ENCODE results near the gene PREX1. TPM values are rescaled to one million over a fixed set of nuclear protein-coding genes. Genes with fewer than 3 reads are reported as not detected.
"Not testable (repeated sequence)": the region's sequence is repeated elsewhere in the genome, so short reads cannot be mapped to it uniquely, and the experiment has no call there.

The PREX1 gene
- total RNA-seq, 1 donor from 2014 or later = 17.7 TPM

DNA sequence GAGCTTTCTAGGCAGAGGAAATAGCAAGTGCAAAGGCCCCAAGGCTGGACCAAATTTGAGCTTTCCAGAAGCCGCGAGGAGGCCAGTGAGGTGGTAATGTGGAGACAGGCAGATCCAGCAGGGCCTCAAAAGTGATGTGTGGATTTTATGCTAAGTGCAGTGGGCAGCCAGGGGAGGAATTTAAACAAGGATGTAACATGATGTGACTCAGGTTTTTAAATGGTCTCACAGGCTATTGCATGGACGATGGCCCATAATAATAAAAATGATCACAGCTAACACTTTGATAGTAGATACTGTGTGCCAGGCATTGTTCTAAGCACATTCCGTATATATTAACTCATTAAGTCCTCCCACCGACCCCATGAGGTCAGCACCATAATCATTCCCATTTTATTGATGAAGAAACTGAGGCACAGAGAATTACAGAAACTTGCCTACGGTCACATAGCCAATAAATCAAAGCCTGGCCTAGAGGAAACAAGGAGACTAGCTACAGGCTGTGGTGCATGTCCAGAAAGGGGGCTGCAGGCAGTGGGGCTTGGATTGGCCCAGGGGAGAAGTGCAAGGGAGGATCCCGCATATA, 18.0 kb upstream of the PREX1 start:
- Histone ChIP-seq H3K4me3 (no peak overlapping the region), H3K9me3 (no peaks in the 10 kb centered on the region), H3K4me1 (no peaks in the 10 kb centered on the region), H3K27me3 (no peaks in the 10 kb centered on the region), H3K27ac (no peak overlapping the region), H3K36me3 (no peaks in the 10 kb centered on the region)
- no peak for DNase-seq (ENCODE audit: extremely low spot score in 2 of 2)
- intact Hi-C loops (cut with DNase I) = no loop called here
- TF ChIP-seq POLR2AphosphoS5 (IDR thresholded peaks at IDR 0.05; ENCODE audit: insufficient read depth in 1 of 2, low read depth in 1 of 2) = no peak
- no peak for TF ChIP-seq CTCF (IDR thresholded peaks at IDR 0.05)
- TF ChIP-seq POLR2A (IDR thresholded peaks at IDR 0.05) = no peak

DNA sequence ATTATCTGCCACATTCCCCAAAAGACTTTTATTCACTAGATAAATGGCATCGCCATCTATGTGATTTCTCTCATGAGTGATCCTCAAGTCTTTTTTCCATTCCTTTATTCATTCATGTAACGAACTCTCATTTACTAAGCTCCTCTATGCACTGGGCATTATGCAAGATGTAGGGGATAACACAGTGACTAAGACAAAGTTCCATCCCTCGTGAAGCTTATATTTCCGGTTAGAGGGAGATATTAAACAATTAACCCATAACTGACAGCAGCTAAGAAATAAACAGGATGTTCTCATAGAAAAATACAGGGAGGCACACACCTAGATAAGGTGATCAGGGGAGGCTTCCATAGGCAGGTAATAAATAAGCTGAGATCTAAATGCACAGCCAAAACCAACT, 17.2 kb upstream of the PREX1 start:
- H3K36me3 ChIP-seq = no peaks in the 10 kb centered on the region
- H3K4me1 ChIP-seq = no peaks in the 10 kb centered on the region
- no peaks in the 10 kb centered on the region for H3K9me3 ChIP-seq
- DNase-seq (ENCODE audit: extremely low spot score in 2 of 2) = no peak
- H3K27me3 ChIP-seq = no peaks in the 10 kb centered on the region
- H3K27ac ChIP-seq = no peak overlapping the region
- intact Hi-C loops (cut with DNase I) = no loop called here
- no peak overlapping the region for H3K4me3 ChIP-seq
- no peak for TF ChIP-seq POLR2AphosphoS5 (IDR thresholded peaks at IDR 0.05; ENCODE audit: insufficient read depth in 1 of 2, low read depth in 1 of 2)
- no peak for TF ChIP-seq CTCF (IDR thresholded peaks at IDR 0.05)
- TF ChIP-seq POLR2A (IDR thresholded peaks at IDR 0.05) = no peak

DNA sequence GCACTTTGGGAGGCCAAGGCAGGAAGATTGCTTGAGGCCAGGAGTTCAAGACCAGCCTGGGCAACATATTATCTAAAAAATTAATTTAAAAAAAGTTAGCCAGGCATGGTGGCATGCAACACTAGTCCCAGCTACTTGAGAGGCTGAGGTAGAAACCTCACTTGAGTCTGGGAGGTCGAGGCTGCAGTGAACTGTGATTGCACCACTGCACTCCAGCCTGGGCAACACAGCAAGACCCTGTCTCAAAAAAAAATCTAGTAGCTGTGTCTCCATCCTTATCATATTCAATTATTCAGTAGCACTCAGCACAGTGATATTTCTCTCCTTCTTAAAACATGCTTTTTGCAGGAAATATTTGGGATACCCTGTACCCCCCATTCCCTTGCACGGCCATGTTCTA, 16.1 kb upstream of the PREX1 start:
- H3K4me1 ChIP-seq; H3K36me3 ChIP-seq; H3K4me3 ChIP-seq; DNase-seq (ENCODE audit: extremely low spot score in 2 of 2); H3K27me3 ChIP-seq; H3K27ac ChIP-seq; H3K9me3 ChIP-seq; intact Hi-C loops (cut with DNase I): not testable (repeated sequence)

DNA sequence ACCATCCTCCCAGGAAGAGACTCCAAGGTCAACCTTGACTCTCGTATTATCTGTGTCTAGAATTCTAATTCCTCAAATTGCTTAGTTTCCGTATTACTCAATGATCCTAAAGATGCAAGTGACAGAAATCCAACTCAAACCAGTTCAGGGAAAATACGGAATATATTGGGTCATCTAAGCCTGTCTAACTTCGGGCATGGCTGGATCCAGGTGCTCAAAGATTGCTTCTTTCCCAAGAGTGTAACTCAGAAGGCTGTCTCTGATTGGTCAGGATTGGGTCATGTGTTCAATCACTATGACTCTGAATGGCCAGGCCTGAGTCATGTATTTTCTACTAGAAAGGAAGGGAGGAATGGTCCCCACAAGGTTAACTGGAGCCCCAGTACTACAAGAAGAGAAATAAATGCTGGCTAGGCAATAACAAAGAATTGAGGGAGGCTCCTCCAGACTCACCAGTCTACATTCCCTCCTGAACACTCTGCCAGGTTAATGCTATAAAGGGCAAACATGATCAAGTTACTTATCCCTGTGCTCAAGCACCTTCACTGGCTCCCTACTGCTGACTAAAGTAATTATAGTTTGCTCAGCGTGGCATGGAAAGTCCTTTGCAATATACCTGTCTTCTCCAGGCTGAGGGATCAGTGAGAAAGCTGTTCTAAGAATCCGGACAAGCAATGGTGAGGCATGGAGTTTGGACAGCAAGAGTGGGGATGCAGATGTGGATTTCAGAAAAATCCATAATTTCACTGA, 15.4 kb upstream of the PREX1 start:
- no peaks in the 10 kb centered on the region for H3K9me3 ChIP-seq
- intact Hi-C loops (cut with DNase I) = no loop called here
- H3K36me3 ChIP-seq = no peaks in the 10 kb centered on the region
- no peaks in the 10 kb centered on the region for H3K4me1 ChIP-seq
- no peaks in the 10 kb centered on the region for H3K27me3 ChIP-seq
- no peak overlapping the region for H3K4me3 ChIP-seq
- no peak for TF ChIP-seq CTCF (IDR thresholded peaks at IDR 0.05)
- TF ChIP-seq POLR2A (IDR thresholded peaks at IDR 0.05) = no peak
- no peak for TF ChIP-seq POLR2AphosphoS5 (IDR thresholded peaks at IDR 0.05; ENCODE audit: insufficient read depth in 1 of 2, low read depth in 1 of 2)
- no peak overlapping the region for H3K27ac ChIP-seq
- DNase-seq (ENCODE audit: extremely low spot score in 2 of 2) = no peak

GRCh38 chr20:48841875-48842529, 14.2 kb upstream of the PREX1 start:
- no peaks in the 10 kb centered on the region for H3K9me3 ChIP-seq
- no peaks in the 10 kb centered on the region for H3K36me3 ChIP-seq
- no peak overlapping the region for H3K4me3 ChIP-seq
- H3K27ac ChIP-seq = no peak overlapping the region
- TF ChIP-seq POLR2A (IDR thresholded peaks at IDR 0.05) = no peak
- TF ChIP-seq POLR2AphosphoS5 (IDR thresholded peaks at IDR 0.05; ENCODE audit: insufficient read depth in 1 of 2, low read depth in 1 of 2) = no peak
- no peak for DNase-seq (ENCODE audit: extremely low spot score in 2 of 2)
- no peaks in the 10 kb centered on the region for H3K4me1 ChIP-seq
- intact Hi-C loops (cut with DNase I) = no loop called here
- no peaks in the 10 kb centered on the region for H3K27me3 ChIP-seq

All from vagina (tissue), 2 donors.